Spleen (tissue), 11 donors: Measurements from ENCODE around the gene SKIC2. TPM values are rescaled to one million over a fixed set of nuclear protein-coding genes. Genes with fewer than 3 reads are reported as not detected.

ENCODE experiments used
- DNase-seq: peaks from one replicate; pipeline ENCODE4 v3.0.0-alpha.2; 2020
- H3K27ac ChIP-seq, 8 donors: fragments of 200-600 bp; sonication (generic) in 7 of 8; 1 replicate in 4 of 8; 2 replicates in 4 of 8; pipeline versions ENCODE4 v1.5.0 to v1.8.0; 2016 to 2021; ENCODE audit warnings: inconsistent platforms in 4 of 8, mild to moderate bottlenecking in 4 of 8, moderate library complexity in 1 of 8
- H3K27me3 ChIP-seq, 7 donors: fragments of 200-600 bp; sonication (generic) in 6 of 7; replicated peaks in 1 of 7; 1 replicate in 4 of 7; 2 replicates in 3 of 7; pipeline versions ENCODE4 v1.5.0 to v1.8.0; 2016 to 2021; ENCODE audit warnings: inconsistent platforms in 3 of 7, mild to moderate bottlenecking in 1 of 7
- H3K36me3 ChIP-seq, 6 donors: fragments of 200-600 bp; sonication (generic) in 5 of 6; 1 replicate in 4 of 6; 2 replicates in 2 of 6; pipeline versions ENCODE4 v1.5.0 to v1.8.0; 2016 to 2021; ENCODE audit warnings: inconsistent platforms in 2 of 6
- H3K4me1 ChIP-seq, 6 donors: fragments of 200-600 bp; sonication (generic) in 5 of 6; 1 replicate in 3 of 6; 2 replicates in 3 of 6; pipeline versions ENCODE4 v1.5.0 to v1.8.0; 2016 to 2021; ENCODE audit warnings: inconsistent platforms in 3 of 6
- H3K4me3 ChIP-seq, 8 donors: fragments of 200-600 bp; sonication (generic) in 7 of 8; 1 replicate in 4 of 8; 2 replicates in 4 of 8; pipeline versions ENCODE4 v1.5.0 to v1.8.0; 2016 to 2021; ENCODE audit warnings: inconsistent platforms in 4 of 8, mild to moderate bottlenecking in 4 of 8, moderate library complexity in 2 of 8
- H3K9me3 ChIP-seq, 8 donors: fragments of 200-600 bp; sonication (generic) in 7 of 8; 1 replicate in 4 of 8; 2 replicates in 4 of 8; pipeline versions ENCODE4 v1.5.0 to v1.8.0; 2016 to 2021; ENCODE audit warnings: inconsistent platforms in 4 of 8
- POLR2A ChIP-seq, 3 donors: fragments of 450-650 bp; IDR thresholded peaks; one replicate each; pipeline ENCODE4 v1.5.1; 2017; ENCODE audit warnings: antibody characterized with exemption in 3 of 3, mild to moderate bottlenecking in 1 of 3
- POLR2AphosphoS5 ChIP-seq, 3 donors: sonication (generic); formaldehyde crosslinking; IDR thresholded peaks; one replicate each; pipeline ENCODE4 v1.5.1; 2017; ENCODE audit warnings: antibody characterized with exemption in 3 of 3
- WGBS, 5 donors: extraction: QIAGEN DNeasy Blood & Tissue Kit in 3 of 5; methylation state at CpG; one replicate each; pipeline versions ENCODE4 v1.1.5 to v1.1.7; 2013 to 2018; 5-methylcytosine and 5-hydroxymethylcytosine counted together
- intact Hi-C: fragments of 100-400 bp; cut with DNase I; formaldehyde crosslinking; loops from one replicate; pipeline ENCODE4 v1.15.0; 2023; ENCODE audit warnings: low total_unique reads
- polyA plus RNA-seq, 3 donors: library from polyadenylated mRNA; stranded (reverse); fragments of 200-250 nt; gene quantifications; one replicate each; pipeline ENCODE4 v1.2.1, GENCODE V29; 2013
- total RNA-seq, 7 donors: library from RNA; depleted of rRNA in 3 of 7; stranded (reverse); fragments of >200 nt in 3 of 7; fragmentation: NEBNext Ultra II Directional in 4 of 7; extraction: Animal tissue kit (Norgen Biotek cat#: 25700) in 4 of 7; gene quantifications; one replicate each; pipeline versions ENCODE4 v1.1.0 to v1.2.1, GENCODE V29; 2016 to 2021
- TF ChIP-seq, protein P1 (sequence below), 11 experiments: fragments of 200-600 bp in 7 of 11; fragments of 450-650 bp in 4 of 11; sonication (generic) in 4 of 11; IDR thresholded peaks in 8 of 11; conservative IDR thresholded peaks in 3 of 11; 1 replicate in 7 of 11; 2 replicates in 4 of 11; pipeline versions ENCODE4 v1.4.0 to v1.8.0; 2016 to 2021; ENCODE audit warnings: antibody characterized with exemption in 11 of 11, inconsistent platforms in 4 of 11, mild to moderate bottlenecking in 1 of 11
- donor health status: healthy with polysubstance abuse.
- donor health status: DM: no; HTN: no; CAD: no; lungs with moderate emphysema.
- donor health status: DM: no; HTN: no; CAD: no.
- donor health status: Bipolar disorder and iron deficiency.
- donor health status: healthy.
- donor health status: DM: no; HTN: no; CAD: no.
- donor health status: DM: yes; HTN: yes; CAD: no.

SKIC2 gene
- total and polyA plus RNA-seq, 10 donors: 52.1 to 107 (median 85.2) TPM

GRCh38 chr6:31952140-31952805, 6.7 kb upstream of the SKIC2 start:
- DNase-seq: no peak
- Histone ChIP-seq H3K27me3 (no peaks in the 10 kb centered on the region), H3K4me1 (peaks cover 0 to 14% (median 2%) of the 10 kb centered on the region in 6 donors), H3K27ac (peak overlapping the region in 4 of 8 donors; percentile 5 to 32 (median 26)), H3K4me3 (no peak overlapping the region), H3K9me3 (no peaks in the 10 kb centered on the region), H3K36me3 (peaks cover 4 to 83% (median 63%) of the 10 kb centered on the region in 6 donors)
- TF ChIP-seq, protein P1, sequence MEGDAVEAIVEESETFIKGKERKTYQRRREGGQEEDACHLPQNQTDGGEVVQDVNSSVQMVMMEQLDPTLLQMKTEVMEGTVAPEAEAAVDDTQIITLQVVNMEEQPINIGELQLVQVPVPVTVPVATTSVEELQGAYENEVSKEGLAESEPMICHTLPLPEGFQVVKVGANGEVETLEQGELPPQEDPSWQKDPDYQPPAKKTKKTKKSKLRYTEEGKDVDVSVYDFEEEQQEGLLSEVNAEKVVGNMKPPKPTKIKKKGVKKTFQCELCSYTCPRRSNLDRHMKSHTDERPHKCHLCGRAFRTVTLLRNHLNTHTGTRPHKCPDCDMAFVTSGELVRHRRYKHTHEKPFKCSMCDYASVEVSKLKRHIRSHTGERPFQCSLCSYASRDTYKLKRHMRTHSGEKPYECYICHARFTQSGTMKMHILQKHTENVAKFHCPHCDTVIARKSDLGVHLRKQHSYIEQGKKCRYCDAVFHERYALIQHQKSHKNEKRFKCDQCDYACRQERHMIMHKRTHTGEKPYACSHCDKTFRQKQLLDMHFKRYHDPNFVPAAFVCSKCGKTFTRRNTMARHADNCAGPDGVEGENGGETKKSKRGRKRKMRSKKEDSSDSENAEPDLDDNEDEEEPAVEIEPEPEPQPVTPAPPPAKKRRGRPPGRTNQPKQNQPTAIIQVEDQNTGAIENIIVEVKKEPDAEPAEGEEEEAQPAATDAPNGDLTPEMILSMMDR (IDR thresholded peaks at IDR 0.05 in 8 of 11, conservative IDR thresholded peaks at IDR 0.05 in 3 of 11): peak; percentile 11 to 80 (median 68)
- TF ChIP-seq POLR2A (IDR thresholded peaks at IDR 0.05) (no peak), POLR2AphosphoS5 (IDR thresholded peaks at IDR 0.05) (peak in 2 of 3 donors; percentile 43 to 52)
- intact Hi-C loops: no loop called here
- 49 to 70% (median 64%) methylated on average over 4 to 5 of the region's 5 CpGs for WGBS, 5 donors

DNA sequence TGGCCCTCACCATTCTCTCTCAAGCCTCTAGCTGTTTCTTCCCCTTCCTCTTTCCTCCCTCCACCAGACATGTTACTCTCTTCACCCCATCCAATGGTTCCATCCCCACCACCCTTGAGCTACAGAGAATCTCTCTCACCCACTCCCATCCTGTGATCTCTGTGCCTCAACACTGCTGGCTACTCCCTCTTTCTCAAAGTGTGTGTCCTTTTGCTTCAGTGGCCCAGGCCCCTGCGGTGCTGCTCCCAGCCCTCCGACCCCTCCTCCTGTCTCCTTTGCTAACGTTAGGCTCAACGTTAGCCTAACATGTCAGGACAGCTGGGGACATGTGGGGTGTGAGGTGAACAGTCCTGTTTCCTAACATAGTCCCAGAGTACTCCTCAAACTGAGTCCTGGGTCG, 6.1 kb upstream of the SKIC2 start:
- Histone ChIP-seq H3K36me3 (peaks cover 4 to 79% (median 63%) of the 10 kb centered on the region in 6 donors), H3K4me1 (peaks cover 5 to 20% (median 8%) of the 10 kb centered on the region in 6 donors), H3K27me3 (no peaks in the 10 kb centered on the region), H3K4me3 (no peak overlapping the region), H3K27ac (peak overlapping the region in 4 of 8 donors; percentile 5 to 32 (median 26)), H3K9me3 (no peaks in the 10 kb centered on the region)
- TF ChIP-seq POLR2AphosphoS5 (IDR thresholded peaks at IDR 0.05): no peak
- TF ChIP-seq POLR2A (IDR thresholded peaks at IDR 0.05): no peak
- TF ChIP-seq, protein P1 (IDR thresholded peaks at IDR 0.05 in 8 of 11, conservative IDR thresholded peaks at IDR 0.05 in 3 of 11): no peak
- intact Hi-C loops: no loop called here
- 75 to 89% (median 84%) methylated on average over 5 of the region's 5 CpGs for WGBS, 5 donors
- DNase-seq: no peak

- DNase-seq: no peak
- Histone ChIP-seq H3K36me3 (peaks cover 4 to 78% (median 63%) of the 10 kb centered on the region in 6 donors), H3K4me1 (peaks cover 13 to 32% (median 17%) of the 10 kb centered on the region in 6 donors), H3K27ac (no peak overlapping the region), H3K4me3 (no peak overlapping the region), H3K9me3 (no peaks in the 10 kb centered on the region), H3K27me3 (no peaks in the 10 kb centered on the region)
- WGBS, 5 donors: 97 to 98% (median 98%) methylated on average over 28 of the region's 28 CpGs
- intact Hi-C loops: no loop called here
- TF ChIP-seq POLR2AphosphoS5 (IDR thresholded peaks at IDR 0.05) (peak in 1 of 3 donors; percentile 36), POLR2A (IDR thresholded peaks at IDR 0.05) (no peak)
- TF ChIP-seq, protein P1 (IDR thresholded peaks at IDR 0.05 in 8 of 11, conservative IDR thresholded peaks at IDR 0.05 in 3 of 11): no peak
These were observed 4.5 kb upstream of the SKIC2 start for GRCh38 chr6:31954511-31954910.

GRCh38 chr6:31956796-31957195, 2.2 kb upstream of the SKIC2 start:
- no peak for DNase-seq
- no peaks in the 10 kb centered on the region for H3K27me3 ChIP-seq
- intact Hi-C loops: no loop called here
- no peaks in the 10 kb centered on the region for H3K9me3 ChIP-seq
- no peak overlapping the region for H3K4me3 ChIP-seq
- TF ChIP-seq, protein P1 (IDR thresholded peaks at IDR 0.05 in 8 of 11, conservative IDR thresholded peaks at IDR 0.05 in 3 of 11): no peak
- TF ChIP-seq POLR2A (IDR thresholded peaks at IDR 0.05) (no peak), POLR2AphosphoS5 (IDR thresholded peaks at IDR 0.05) (no peak)
- H3K36me3 ChIP-seq: peaks cover 4 to 77% (median 68%) of the 10 kb centered on the region in 6 donors
- no peak overlapping the region for H3K27ac ChIP-seq
- WGBS, 5 donors: 63 to 100% (median 95%) methylated on average over 3 of the region's 3 CpGs
- peaks cover 19 to 54% (median 28%) of the 10 kb centered on the region in 6 donors for H3K4me1 ChIP-seq
